Activated CD4-positive, alpha-beta T cell treated with anti-CD3 and anti-CD28 coated beads for 36 hours (primary cell): ENCODE measurements around the gene SLC12A7. TPM values are rescaled to one million over a fixed set of nuclear protein-coding genes. Genes with fewer than 3 reads are reported as not detected.

Experiments used
- ATAC-seq: fragments of 200-7000 bp; cut with Tn5 transposase; one replicate; pipeline ENCODE4 v1.10.0; 2021; ENCODE audit warnings: mild to moderate bottlenecking, moderate library complexity
- CTCF ChIA-PET: fragments of 350-600 bp; sonication (Branson Sonifier 250); formaldehyde crosslinking; loops from one replicate; lab custom pipeline; 2021; ENCODE audit warnings: antibody characterized with exemption; lab: Charles Lee
- POLR2A ChIA-PET: fragments of 350-600 bp; sonication (Branson Sonifier 250); formaldehyde crosslinking; loops from one replicate; lab custom pipeline; 2021; ENCODE audit warnings: antibody characterized with exemption, inconsistent platforms; lab: Charles Lee
- DNase-seq: peaks from one replicate; pipeline ENCODE4 v3.0.0-alpha.2; 2020
- H3K27ac Mint-ChIP-seq: one replicate; pipeline ENCODE4 v1.8.0; 2021; ENCODE audit warnings: mixed read lengths
- H3K27me3 Mint-ChIP-seq: one replicate; pipeline ENCODE4 v1.8.0; 2021; ENCODE audit warnings: mixed read lengths
- H3K36me3 Mint-ChIP-seq: one replicate; pipeline ENCODE4 v1.8.0; 2021; ENCODE audit warnings: low read depth, mixed read lengths
- H3K4me1 Mint-ChIP-seq: one replicate; pipeline ENCODE4 v1.8.0; 2021; ENCODE audit warnings: mixed read lengths
- H3K4me3 Mint-ChIP-seq: one replicate; pipeline ENCODE4 v1.8.0; 2021; ENCODE audit warnings: mild to moderate bottlenecking, moderate library complexity, mixed read lengths
- H3K9me3 Mint-ChIP-seq: one replicate; pipeline ENCODE4 v1.8.0; 2021; ENCODE audit warnings: low read depth, mixed read lengths
- intact Hi-C, 2 experiments: fragments of 100-400 bp; cut with DNase I in 1 of 2; cut with micrococcal nuclease in 1 of 2; formaldehyde crosslinking; loops; one replicate each; pipeline versions ENCODE4 v1.14.2 to v1.15.1; 2022 to 2024; cut with DNase I, micrococcal nuclease
- total RNA-seq, 2 experiments: library from RNA; stranded (reverse); gene quantifications; one replicate each; pipeline ENCODE4 v1.2.3, GENCODE V29; 2021

The SLC12A7 gene
- total RNA-seq, 2 experiments from 2014 or later, result 18.5 to 21.6 TPM

DNA sequence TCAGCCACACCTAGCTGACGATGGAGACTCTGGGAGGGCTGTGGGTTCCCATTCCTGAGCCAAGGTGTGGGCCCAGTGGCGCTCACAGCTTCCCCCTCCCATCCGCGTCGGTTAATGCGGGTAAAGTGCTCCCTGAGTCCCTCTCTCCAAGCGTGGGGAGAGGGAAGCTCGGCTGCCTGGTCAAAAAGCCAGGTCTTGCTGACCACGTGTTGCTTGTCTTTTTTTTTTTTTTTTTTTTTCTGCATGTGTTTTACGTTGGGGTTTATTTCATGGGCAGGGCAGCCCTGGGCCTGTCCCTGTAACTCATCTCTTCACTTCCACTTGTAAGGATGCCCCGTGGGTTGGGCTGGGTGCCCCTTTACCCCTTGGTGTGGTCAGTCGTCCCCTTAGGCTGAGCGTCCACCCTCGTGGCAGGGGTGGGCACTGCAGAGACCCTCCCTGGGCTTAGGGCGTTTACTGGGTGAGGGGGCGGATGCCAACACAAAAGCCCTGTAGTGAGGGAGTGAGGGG is 91.4 kb downstream of the SLC12A7 start:
- intact Hi-C loops, result no loop called here
- no peak overlapping the region for H3K4me3 Mint-ChIP-seq
- no peaks in the 10 kb centered on the region for H3K27me3 Mint-ChIP-seq
- ATAC-seq, result no peak
- H3K9me3 Mint-ChIP-seq, result no peaks in the 10 kb centered on the region
- ChIA-PET CTCF (interaction anchor here (1.5 kb wide), 1 partner anchor 10 kb away, joined by 4 read pairs; no protein-coding TSS in a partner anchor), POLR2A (no interaction called here)
- H3K36me3 Mint-ChIP-seq, result no peaks in the 10 kb centered on the region
- no peak for DNase-seq
- no peak overlapping the region for H3K27ac Mint-ChIP-seq
- H3K4me1 Mint-ChIP-seq, result no peaks in the 10 kb centered on the region

DNA sequence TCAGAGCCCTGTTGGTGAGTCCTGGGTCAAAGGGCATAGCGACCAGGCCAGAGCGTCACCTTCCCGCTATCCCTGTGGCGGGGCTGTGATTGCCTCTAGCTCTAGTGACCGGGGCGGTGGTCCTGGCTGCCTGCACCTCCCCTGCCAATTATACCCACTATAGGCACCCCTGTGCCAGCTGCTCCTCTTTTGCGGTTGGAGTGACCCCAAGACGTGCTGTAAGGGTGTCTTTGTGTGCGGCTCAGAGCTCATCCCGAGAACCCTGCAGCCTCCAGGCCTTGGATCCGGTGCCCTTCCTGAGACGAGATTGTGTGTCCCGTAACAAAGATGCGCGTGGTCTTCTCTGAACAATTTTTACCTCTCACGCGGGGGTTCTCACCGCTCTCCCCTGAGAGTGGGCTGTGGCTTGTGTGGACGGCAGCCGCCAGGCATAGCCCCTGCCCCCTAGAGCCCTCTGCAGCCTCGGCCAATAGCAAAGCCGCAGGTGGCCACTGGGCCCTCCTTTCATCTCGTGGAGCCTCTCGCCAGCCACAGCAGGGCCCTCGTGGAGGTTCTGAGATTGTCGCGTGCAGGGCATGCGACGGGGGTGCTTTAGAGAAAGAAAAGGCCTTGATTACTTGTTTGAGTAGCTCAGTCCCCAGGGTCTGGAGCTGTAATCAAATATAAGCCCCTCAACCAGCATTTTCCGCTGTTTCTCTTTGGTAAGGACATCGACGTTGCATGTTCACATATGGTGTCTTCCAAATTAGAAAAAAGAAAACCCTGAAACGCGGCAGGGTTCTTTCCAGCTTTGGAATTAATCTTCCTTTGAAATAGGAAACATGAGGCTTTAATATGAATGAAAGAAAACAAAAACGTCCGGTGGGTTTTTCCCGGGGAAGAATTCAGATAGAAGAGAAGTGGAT is 92.6 kb downstream of the SLC12A7 start:
- ChIA-PET CTCF (interaction anchor here (0.7 to 1.5 kb wide), 3 partner anchors 8 to 105 kb away, joined by 3 to 4 read pairs (median 3); no protein-coding TSS in a partner anchor), POLR2A (no interaction called here)
- no peaks in the 10 kb centered on the region for H3K36me3 Mint-ChIP-seq
- H3K27me3 Mint-ChIP-seq, result no peaks in the 10 kb centered on the region
- no peak overlapping the region for H3K4me3 Mint-ChIP-seq
- no peaks in the 10 kb centered on the region for H3K9me3 Mint-ChIP-seq
- DNase-seq, result no peak
- intact Hi-C loops, result loop anchor here in 1 of 2 experiments (5.0 kb wide), 1 partner anchor 123 kb away; no protein-coding TSS in a partner anchor
- H3K27ac Mint-ChIP-seq, result no peak overlapping the region
- no peak for ATAC-seq
- H3K4me1 Mint-ChIP-seq, result no peaks in the 10 kb centered on the region

DNA sequence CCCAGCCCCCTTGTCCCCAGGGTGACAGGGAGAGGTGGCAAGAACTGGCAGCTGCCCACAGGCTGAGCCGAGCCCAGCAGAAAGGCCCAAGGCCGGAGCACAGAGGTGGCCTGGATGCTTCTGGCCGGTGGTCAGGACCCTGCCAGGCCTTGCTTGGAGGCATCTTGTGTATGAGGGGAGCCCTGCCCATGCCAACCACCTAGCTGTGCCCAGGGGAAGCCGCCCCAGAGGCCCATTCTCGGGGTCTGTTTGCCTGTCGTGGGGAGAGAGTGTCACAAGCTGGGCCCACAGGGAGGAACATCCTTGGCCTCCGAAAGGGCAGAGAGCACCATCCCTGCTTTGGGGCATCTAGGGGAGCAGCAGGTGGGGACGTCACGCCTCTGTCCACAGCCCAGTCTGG is 93.3 kb downstream of the SLC12A7 start:
- intact Hi-C loops, result loop anchor here in 1 of 2 experiments (5.0 kb wide), 1 partner anchor 124 kb away; no protein-coding TSS in a partner anchor

DNA sequence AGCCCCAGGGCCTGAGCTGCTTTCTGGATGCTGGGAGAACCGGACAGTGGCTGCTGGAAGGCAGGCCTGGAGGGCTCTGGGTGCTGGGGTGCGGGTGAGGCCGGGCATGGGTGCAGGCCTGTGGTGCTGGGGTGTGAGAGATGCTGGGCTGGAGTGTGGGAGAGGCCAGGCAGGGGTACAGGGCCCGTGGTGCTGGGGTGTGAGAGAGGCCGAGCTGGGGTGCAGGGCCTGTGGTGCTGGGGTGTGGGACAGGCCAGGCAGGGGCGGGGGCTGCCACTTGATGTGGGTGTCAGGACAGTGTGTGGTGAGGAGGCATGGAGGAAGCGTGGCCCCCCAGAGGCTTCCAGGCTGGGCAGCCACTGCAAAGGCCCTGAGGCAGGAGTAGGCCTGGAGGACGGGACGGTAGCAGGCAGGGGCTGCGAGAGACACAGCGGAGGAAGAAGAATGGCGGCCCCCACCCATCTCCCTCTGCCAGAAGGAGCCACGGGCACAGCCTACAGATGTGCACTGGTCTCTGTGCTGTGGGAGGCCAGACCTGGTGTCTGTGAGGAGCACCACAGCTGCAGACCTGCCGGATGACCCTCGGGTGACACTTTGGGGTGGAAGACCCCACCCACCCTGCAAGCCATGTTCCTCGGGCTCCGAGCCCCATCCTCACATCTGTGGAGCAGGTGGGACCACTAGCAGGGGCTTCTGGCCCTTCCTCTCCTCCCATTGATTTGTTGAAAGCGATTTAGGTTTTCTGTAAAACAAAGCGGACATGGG is 94.0 kb downstream of the SLC12A7 start:
- Mint-ChIP-seq H3K4me3 (no peak overlapping the region), H3K4me1 (no peaks in the 10 kb centered on the region), H3K36me3 (no peaks in the 10 kb centered on the region), H3K9me3 (no peaks in the 10 kb centered on the region), H3K27me3 (no peaks in the 10 kb centered on the region), H3K27ac (no peak overlapping the region)
- intact Hi-C loops, result loop anchor here in 1 of 2 experiments (5.0 kb wide), 1 partner anchor 124 kb away; no protein-coding TSS in a partner anchor
- ATAC-seq (no peak), DNase-seq (no peak)
- ChIA-PET CTCF (no interaction called here), POLR2A (no interaction called here)

More for the DNA sequence above, 93.3 kb downstream of the SLC12A7 start:
- H3K36me3 Mint-ChIP-seq, result no peaks in the 10 kb centered on the region
- no peaks in the 10 kb centered on the region for H3K9me3 Mint-ChIP-seq
- CTCF ChIA-PET, result interaction anchor here (0.9 kb wide), 1 partner anchor 9 kb away, joined by 3 read pairs; no protein-coding TSS in a partner anchor
- no peaks in the 10 kb centered on the region for H3K4me1 Mint-ChIP-seq
- H3K4me3 Mint-ChIP-seq, result no peak overlapping the region
- DNase-seq (no peak), ATAC-seq (no peak)
- H3K27me3 Mint-ChIP-seq, result no peaks in the 10 kb centered on the region
- POLR2A ChIA-PET, result no interaction called here
- H3K27ac Mint-ChIP-seq, result no peak overlapping the region

DNA sequence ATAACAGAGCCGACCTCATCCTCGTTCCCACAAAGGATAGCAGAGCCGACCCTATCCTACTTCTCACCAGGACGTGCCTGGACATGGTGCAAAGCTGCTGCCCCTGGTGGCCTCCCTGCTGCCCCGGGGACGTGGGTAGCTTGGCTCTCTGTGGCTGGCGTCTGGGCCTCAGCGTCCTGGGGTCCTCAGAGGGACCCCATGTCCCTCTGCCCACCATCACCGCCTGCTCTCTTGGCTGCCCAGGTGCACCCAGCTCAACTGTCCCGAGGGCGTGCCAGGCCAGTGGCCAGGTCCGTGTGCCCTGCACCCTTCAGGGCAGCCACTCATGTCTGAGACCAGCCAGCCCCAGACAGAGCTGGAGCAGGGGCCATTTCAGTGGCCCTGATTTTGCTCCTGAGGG is 94.8 kb downstream of the SLC12A7 start:
- Mint-ChIP-seq H3K36me3 (no peaks in the 10 kb centered on the region), H3K27me3 (peaks cover 3% of the 10 kb centered on the region), H3K4me1 (no peaks in the 10 kb centered on the region), H3K4me3 (no peak overlapping the region), H3K9me3 (no peaks in the 10 kb centered on the region), H3K27ac (no peak overlapping the region)
- ChIA-PET CTCF (interaction anchor here (0.9 kb wide), 1 partner anchor 121 kb away, joined by 3 read pairs; no protein-coding TSS in a partner anchor), POLR2A (no interaction called here)
- intact Hi-C loops, result loop anchor here in 1 of 2 experiments (5.0 kb wide), 1 partner anchor 125 kb away; no protein-coding TSS in a partner anchor
- ATAC-seq (no peak), DNase-seq (no peak)

DNA sequence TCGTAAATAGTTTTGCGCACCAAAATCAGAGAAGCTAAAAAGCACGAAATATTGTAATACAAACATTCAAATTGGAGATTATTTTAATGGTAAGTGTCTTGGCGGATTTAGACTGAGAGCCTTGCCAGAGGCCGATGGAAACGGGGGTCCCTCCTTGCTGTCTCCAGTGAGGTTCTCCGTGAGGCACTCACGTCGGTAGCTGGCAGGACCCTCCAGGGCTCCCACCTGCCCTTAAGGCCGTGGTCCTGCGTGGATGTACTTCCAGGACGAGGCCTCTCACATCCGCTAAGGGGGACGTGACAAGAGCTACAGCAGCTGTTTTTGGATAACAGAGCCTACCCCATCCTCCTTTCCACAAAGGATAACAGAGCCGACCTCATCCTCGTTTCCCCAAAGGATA is 95.4 kb downstream of the SLC12A7 start:
- Mint-ChIP-seq H3K9me3 (no peaks in the 10 kb centered on the region), H3K27me3 (peaks cover 8% of the 10 kb centered on the region), H3K4me3 (no peak overlapping the region), H3K36me3 (no peaks in the 10 kb centered on the region), H3K27ac (no peak overlapping the region), H3K4me1 (no peaks in the 10 kb centered on the region)
- POLR2A ChIA-PET, result no interaction called here
- intact Hi-C loops, result loop anchor here in 1 of 2 experiments (5.0 kb wide), 1 partner anchor 126 kb away; no protein-coding TSS in a partner anchor
- CTCF ChIA-PET, result interaction anchor here (0.9 kb wide), 1 partner anchor 122 kb away, joined by 3 read pairs; no protein-coding TSS in a partner anchor
- ATAC-seq (no peak), DNase-seq (no peak)

DNA sequence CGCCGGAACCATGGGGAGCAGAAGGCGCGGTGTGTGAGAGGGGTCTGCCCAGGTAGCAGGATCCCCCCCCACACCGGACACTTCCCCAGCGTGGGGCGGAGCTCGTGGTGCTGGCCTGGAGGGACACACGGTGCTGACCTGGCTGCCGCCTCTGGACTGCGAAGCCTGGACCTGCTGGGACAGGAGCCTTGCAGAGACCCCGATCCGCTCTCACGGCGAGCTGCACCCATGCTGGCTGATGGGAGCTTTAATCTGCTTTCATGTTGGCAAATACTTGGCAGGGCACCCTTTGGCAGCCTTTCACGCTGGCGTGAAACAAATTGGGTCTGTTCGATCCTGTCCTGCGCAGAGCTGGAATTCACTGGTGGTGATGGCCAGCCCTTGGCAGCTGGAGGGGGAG is 95.8 kb downstream of the SLC12A7 start:
- no peaks in the 10 kb centered on the region for H3K9me3 Mint-ChIP-seq
- H3K27ac Mint-ChIP-seq, result no peak overlapping the region
- CTCF ChIA-PET, result interaction anchor here (0.9 kb wide), 1 partner anchor 122 kb away, joined by 3 read pairs; no protein-coding TSS in a partner anchor
- DNase-seq, result no peak
- H3K4me3 Mint-ChIP-seq, result no peak overlapping the region
- POLR2A ChIA-PET, result no interaction called here
- H3K4me1 Mint-ChIP-seq, result no peaks in the 10 kb centered on the region
- no peak for ATAC-seq
- no peaks in the 10 kb centered on the region for H3K36me3 Mint-ChIP-seq
- peaks cover 13% of the 10 kb centered on the region for H3K27me3 Mint-ChIP-seq
- intact Hi-C loops, result loop anchor here in 1 of 2 experiments (5.0 kb wide), 1 partner anchor 126 kb away; no protein-coding TSS in a partner anchor

DNA sequence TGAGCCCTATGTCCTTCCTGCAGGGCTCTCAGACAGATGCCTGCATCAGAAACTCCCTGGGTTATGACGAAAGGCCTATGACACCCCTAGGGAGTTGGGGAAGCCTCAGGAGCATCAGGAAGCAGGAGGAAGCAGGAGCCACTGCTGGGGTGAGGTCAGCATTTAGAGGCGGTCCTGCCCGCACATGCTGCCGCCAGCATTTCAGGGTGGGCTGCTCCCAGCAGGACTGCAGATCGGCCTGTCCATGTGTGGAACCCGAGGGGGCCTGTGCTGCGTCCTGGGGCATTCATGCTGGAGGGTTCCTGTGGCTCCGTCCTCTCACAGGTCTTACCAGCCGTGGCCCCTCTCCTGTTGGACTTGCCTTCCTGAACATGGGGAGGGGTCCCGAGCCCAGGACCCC is 96.4 kb downstream of the SLC12A7 start:
- peaks cover 17% of the 10 kb centered on the region for H3K27me3 Mint-ChIP-seq
- H3K9me3 Mint-ChIP-seq, result no peaks in the 10 kb centered on the region
- H3K36me3 Mint-ChIP-seq, result no peaks in the 10 kb centered on the region
- intact Hi-C loops, result loop anchor here in 1 of 2 experiments (5.0 kb wide), 1 partner anchor 127 kb away; no protein-coding TSS in a partner anchor
- ChIA-PET POLR2A (no interaction called here), CTCF (no interaction called here)
- H3K4me1 Mint-ChIP-seq, result no peaks in the 10 kb centered on the region
- H3K27ac Mint-ChIP-seq, result no peak overlapping the region
- ATAC-seq (no peak), DNase-seq (no peak)
- H3K4me3 Mint-ChIP-seq, result no peak overlapping the region

DNA sequence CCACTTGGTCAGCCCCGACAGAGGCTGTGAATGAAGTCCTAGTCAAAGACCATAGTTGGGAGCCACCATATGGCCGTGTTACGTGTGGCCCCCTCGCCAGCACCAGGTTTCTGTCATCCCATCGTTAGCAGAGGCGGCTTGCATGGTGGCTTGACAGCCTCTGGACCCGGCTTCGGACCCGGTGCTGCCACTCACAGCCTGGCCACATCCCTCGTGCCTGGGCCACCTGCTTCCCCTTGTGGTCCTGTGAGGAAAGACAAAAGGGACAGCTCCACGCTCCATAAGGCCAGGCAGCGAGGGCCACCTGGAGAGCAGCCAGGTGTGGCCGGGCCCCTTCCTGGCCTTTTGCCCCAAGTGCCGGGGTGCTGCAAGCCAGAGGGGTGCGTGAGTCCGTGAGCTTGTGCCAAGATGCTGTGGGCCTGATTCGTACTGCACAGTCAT is 97.1 kb downstream of the SLC12A7 start:
- ATAC-seq (no peak), DNase-seq (no peak)
- intact Hi-C loops, result loop anchor here in 1 of 2 experiments (5.0 kb wide), 2 partner anchors 92 to 128 kb away; no protein-coding TSS in a partner anchor
- no peak overlapping the region for H3K27ac Mint-ChIP-seq
- peaks cover 24% of the 10 kb centered on the region for H3K27me3 Mint-ChIP-seq
- ChIA-PET CTCF (no interaction called here), POLR2A (no interaction called here)
- no peaks in the 10 kb centered on the region for H3K36me3 Mint-ChIP-seq
- peaks cover 2% of the 10 kb centered on the region for H3K4me1 Mint-ChIP-seq
- H3K4me3 Mint-ChIP-seq, result no peak overlapping the region
- H3K9me3 Mint-ChIP-seq, result no peaks in the 10 kb centered on the region

DNA sequence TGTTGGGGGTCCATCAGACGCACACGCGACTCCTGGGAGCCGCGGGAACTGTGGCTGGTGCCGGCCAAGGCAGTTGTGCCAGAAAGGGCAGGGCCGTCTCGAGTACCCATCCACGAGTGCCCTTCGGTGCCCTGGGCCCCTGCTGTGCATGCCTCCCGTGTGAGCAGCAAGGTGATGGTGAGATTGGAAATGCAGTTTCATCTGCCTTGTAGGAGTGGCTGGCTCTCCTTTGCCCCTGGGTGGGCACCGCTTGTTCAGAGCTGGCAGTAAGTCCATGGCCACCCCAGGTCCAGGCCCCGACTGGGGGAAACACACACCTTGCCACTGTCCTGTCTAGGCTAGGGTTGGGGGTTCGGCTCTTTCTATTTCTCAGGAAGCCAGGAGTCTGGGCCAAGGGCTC is 97.5 kb downstream of the SLC12A7 start:
- H3K27ac Mint-ChIP-seq, result no peak overlapping the region
- peaks cover 26% of the 10 kb centered on the region for H3K27me3 Mint-ChIP-seq
- DNase-seq (no peak), ATAC-seq (no peak)
- H3K4me3 Mint-ChIP-seq, result no peak overlapping the region
- H3K4me1 Mint-ChIP-seq, result peaks cover 3% of the 10 kb centered on the region
- H3K9me3 Mint-ChIP-seq, result no peaks in the 10 kb centered on the region
- POLR2A ChIA-PET, result no interaction called here
- no peaks in the 10 kb centered on the region for H3K36me3 Mint-ChIP-seq
- intact Hi-C loops, result loop anchor here in 1 of 2 experiments (5.0 kb wide), 1 partner anchor 92 kb away; no protein-coding TSS in a partner anchor
- CTCF ChIA-PET, result no interaction called here

DNA sequence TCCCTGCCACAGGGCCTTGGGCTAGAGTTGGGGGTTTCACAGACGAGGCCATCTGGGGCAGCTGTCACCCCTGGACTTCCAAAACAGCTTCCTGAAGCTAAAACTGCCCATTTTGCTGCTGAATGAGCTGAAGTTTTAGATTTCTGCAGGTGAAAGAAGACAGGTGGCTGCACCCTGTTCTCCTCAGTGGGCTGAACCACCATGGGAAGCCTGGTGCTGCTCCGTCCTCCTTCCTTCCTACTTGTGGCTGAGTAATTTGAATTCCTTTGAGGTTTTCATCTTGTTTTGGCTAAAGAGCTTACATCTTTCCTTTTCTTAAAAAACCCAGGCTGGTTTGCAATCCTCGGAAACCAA is 97.9 kb downstream of the SLC12A7 start:
- Mint-ChIP-seq H3K9me3 (no peaks in the 10 kb centered on the region), H3K4me3 (no peak overlapping the region), H3K27me3 (peaks cover 26% of the 10 kb centered on the region), H3K4me1 (peaks cover 3% of the 10 kb centered on the region), H3K27ac (no peak overlapping the region), H3K36me3 (no peaks in the 10 kb centered on the region)
- POLR2A ChIA-PET, result no interaction called here
- DNase-seq, result no peak
- intact Hi-C loops, result loop anchor here in 1 of 2 experiments (5.0 kb wide), 1 partner anchor 92 kb away; no protein-coding TSS in a partner anchor
- CTCF ChIA-PET, result no interaction called here
- ATAC-seq, result no peak
